GM12878 (cell line): ENCODE results near the gene FBXL17.

Experiments used
- JUND ChIP-seq: IDR thresholded peaks from 2 replicates; pipeline ENCODE4 v1.6.1; 2012; ENCODE audit warnings: low read depth, mild to moderate bottlenecking, low read length, improper control_type of control experiment, moderate library complexity
- TF ChIP-seq, protein P1 (sequence below), 3 experiments: IDR thresholded peaks in 2 of 3; conservative IDR thresholded peaks in 1 of 3; 2 replicates each; pipeline ENCODE4 v1.5.1; 2011; ENCODE audit warnings: low read depth in 3 of 3, low read length in 3 of 3, mild to moderate bottlenecking in 3 of 3, control low read depth in 2 of 3, moderate library complexity in 2 of 3, inconsistent platforms in 1 of 3, mixed read lengths in 1 of 3; ENCODE audit not compliant: control insufficient read depth in 2 of 3, insufficient read depth in 1 of 3; ENCODE audit errors: extremely low read depth in 1 of 3

DNA sequence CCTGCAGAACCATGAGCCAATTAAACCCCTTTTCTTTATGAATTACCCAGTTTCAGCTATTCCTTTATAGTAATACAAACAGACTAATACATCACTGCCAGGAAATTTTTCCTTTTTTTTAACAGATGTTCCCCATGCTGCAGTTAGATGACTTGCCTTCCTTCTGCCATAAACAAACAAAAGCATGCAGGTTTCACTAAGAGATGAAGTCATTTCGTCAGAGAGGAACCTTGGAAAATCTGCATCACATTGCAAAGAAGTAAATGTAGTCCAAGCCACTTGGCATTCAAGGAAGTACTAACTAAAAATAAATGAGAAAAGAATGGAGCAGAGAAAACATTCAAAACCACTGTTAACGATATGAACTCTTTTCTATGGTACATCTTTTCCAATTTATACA lies 517.1 kb downstream of the FBXL17 start:
- TF ChIP-seq, protein P1, sequence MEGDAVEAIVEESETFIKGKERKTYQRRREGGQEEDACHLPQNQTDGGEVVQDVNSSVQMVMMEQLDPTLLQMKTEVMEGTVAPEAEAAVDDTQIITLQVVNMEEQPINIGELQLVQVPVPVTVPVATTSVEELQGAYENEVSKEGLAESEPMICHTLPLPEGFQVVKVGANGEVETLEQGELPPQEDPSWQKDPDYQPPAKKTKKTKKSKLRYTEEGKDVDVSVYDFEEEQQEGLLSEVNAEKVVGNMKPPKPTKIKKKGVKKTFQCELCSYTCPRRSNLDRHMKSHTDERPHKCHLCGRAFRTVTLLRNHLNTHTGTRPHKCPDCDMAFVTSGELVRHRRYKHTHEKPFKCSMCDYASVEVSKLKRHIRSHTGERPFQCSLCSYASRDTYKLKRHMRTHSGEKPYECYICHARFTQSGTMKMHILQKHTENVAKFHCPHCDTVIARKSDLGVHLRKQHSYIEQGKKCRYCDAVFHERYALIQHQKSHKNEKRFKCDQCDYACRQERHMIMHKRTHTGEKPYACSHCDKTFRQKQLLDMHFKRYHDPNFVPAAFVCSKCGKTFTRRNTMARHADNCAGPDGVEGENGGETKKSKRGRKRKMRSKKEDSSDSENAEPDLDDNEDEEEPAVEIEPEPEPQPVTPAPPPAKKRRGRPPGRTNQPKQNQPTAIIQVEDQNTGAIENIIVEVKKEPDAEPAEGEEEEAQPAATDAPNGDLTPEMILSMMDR (IDR thresholded peaks at IDR 0.05 in 2 of 3, conservative IDR thresholded peaks at IDR 0.05 in 1 of 3; ENCODE audit: control insufficient read depth in 2 of 3, extremely low read depth in 1 of 3, insufficient read depth in 1 of 3, low read depth in 3 of 3, low read length in 3 of 3): no peak
- no peak for TF ChIP-seq JUND
